Measurements from ENCODE around the gene AKAP9.
"Not testable (repeated sequence)": the region's sequence is repeated elsewhere in the genome, so short reads cannot be mapped to it uniquely, and the experiment has no call there.

Gene AKAP9

DNA sequence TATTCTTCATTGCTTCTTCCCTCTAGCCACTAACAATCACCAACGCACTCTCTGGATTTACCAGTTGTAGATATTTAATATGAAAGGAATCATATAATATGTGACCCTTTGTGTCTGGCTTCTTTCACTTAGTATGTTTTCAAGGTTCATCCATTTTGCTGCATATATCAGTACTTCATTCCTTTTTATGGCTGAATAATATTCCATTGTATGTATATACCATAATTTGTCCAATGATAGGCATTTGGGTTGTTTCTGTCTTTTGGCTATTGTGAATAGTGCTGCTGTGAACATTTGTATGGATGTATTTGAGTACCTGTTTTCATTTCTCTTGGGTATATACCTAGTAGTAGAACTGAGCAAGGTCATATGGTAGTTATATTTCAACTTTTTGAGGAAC is 7.3 kb downstream of the AKAP9 start:
- DNase-seq: no peak

DNA sequence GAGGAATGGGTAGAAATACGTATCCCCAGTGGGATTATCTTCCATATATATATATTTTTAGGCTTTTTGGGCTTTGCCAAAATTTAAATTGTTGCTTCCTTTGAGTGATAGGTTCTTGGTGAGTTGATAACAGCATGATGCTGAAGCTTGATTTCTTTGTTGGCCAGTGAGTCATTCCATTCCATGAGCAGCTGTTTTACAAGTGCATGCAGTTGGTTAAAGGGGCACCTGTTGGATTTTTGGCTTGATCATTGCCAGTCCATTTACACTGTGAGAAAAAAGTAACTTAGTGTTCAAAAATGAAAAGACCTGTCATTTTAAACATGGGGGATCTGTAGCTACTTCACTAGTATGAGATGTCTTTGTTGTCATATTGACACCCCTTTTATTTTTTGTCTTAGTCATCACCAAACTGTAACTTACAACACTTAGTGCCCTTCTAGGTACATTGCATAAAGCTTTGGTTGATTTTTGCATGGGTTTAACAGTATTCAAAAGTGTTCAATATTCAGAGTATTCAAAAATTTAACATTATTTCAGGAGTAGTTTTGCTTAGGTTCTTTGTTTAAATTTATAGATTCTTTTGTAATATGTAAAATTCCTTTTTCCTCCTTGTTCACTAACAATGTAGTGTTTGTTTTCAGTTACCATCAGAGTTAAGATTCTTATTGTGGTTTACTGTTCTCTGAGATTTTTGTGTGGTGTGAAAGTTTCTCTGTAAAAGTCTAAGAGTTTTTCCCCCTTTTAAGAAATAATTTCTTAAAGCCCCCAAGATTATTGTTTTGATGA is 8.8 kb downstream of the AKAP9 start:
- peak; percentile 7 for DNase-seq

DNA sequence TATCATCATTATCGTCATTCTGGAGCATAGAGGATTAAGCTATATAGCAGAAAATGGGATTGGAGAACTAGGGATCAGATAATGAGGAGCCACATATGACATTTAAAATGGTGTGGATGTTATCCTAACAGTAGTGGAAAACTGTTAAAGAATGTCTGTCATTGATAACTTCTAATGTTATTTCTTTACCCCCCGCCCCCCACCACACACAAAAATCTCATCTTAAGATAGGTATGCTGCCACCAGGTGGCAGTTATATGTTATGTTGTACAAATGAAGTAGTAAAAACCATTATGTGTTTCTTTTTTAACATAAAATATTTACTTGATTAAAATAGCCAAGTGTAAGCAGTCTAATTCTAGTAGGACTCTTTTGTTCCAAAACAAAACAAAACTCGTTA is 13.0 kb downstream of the AKAP9 start:
- DNase-seq: peak; percentile 45

DNA sequence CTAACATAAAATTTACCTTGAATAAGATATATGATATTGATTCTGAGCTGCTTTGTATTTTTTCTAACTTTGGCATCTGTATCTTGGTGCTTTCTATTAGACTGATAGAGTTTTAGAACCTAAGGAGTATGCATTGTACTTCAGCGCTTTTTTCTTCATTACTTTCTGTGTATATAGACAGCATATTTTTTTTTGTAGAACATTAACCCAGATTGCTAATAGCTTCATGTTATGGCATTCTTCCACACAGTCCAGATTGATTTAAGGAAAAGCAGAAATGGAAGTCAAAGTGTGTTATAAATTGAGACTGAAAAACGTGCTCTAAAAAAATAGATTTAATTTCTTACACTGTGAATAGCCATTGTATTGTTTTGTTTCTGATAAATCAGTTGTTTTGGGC is 15.8 kb downstream of the AKAP9 start:
- DNase-seq: not testable (repeated sequence)

DNA sequence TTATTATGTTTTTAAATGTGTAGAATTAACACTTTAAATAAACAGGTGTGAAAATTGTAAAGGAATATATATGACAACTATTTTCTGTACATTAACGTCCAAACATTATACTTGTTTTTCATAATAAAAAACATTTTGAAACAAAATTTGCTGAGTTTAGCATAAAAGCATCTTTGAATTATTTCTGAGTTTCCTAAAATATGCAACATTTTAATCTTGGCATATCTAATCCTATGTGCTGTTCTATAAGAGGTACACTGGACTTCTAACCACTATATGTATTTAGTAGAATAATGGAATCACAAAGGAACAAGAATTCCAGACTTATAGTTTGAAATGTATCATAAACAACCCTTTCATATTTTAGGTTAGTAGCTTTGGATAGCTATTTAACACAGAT is 16.6 kb downstream of the AKAP9 start:
- no peak for DNase-seq

DNA sequence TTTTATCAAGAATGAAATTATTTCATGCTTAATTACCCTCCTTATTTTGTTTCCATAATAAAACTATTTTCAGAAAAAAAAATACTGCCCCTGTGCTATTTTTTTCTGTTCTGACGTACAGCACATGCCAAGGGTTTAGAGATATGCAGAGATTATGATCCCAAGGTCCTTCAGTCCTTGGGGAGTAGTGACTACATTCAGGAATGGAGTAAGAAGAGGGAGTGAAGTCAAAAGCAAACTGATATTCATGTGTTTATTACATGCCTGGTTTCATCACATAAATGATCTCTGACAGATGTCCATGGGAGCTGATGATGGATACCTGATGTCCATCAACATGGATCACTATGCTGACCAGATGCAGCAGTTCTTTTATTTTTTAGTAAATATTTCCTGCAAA is 17.2 kb downstream of the AKAP9 start:
- no peak for DNase-seq

DNA sequence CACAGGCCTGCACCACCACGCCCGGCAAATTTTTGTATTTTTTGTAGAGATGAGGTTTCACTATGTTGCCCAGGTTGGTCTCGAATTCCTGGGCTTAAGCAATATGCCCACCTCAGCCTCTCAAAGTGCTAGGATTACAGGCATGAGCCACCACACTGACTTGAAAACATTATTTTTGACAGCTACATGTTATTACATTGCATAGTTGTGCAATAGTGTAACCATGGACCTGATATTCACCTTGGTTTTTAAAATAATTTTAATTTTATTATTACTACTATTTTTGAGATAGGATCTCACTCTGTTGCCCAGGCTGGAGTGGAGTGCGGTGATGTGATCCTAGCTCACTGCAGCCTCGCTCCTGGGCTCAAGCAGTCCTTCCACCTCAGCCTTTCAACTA is 18.4 kb downstream of the AKAP9 start:
- DNase-seq: no peak

DNA sequence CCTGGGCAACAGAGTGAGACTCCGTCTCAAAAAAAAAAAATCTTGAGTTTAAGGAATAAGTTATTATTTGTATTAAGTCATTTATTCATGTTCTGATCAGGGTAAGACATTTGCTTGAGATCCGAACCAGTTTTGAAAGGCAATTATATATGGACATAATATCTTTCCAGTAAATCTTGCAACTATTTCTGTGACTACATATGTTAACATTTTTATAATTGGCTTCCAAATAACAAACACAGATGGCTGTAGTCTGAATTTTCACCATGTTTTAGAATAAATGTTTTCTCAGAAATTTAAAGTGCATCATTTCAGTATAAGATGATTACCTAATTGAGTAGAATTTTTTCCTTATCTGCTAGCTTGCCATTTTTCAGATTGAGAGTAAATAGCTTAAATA is 21.2 kb downstream of the AKAP9 start:
- no peak for DNase-seq

DNA sequence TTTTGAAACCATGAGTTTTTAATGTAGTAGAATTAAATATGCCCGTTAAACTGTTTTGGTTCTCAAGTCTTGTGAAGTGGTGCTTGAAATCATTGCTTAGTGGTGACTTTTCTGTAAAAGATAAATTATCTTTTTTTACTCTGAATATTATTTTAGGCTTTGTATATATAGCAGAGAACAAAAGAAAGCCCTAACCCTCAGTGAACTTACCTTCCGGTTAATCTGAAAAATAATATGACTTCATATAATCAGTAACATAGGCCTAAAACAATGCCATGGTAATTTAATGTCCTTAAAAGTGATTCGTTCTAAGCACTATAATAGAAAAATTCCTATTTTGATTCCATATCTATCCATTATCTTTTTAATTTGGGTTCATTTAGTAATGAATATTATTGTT is 21.8 kb downstream of the AKAP9 start:
- DNase-seq: no peak

DNA sequence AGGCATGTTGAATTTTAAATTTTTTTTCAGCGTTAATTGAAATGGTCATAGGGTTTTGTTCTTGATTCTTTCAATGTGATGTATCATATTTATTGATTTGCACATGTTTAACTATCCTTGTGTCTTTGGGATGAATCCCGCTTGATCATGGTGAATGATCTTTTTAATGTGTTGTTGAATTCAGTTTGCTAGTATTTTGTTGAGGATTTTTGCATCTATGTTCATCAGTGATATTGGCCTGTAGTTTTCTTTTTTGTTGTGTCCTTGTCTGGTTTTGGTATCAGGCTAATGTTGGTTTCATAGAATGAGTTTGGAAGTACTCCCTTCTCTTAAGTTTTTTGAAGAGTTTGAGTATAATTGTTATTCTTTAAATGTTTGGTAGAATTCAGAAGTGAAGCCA is 26.9 kb downstream of the AKAP9 start:
- DNase-seq: not testable (repeated sequence)

DNA sequence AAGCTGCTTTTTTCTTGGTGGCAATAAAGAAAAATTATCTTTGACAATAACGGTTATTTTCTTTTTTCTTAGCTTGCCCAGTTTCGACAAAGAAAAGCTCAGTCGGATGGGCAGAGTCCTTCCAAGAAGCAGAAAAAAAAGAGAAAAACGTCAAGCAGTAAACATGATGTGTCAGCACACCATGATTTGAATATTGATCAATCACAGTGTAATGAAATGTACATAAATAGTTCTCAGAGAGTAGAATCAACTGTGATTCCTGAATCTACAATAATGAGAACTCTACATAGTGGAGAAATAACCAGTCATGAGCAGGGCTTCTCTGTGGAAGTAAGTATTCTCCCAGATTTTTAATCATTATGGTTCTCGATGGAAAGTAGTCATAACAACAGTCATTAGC is 33.0 kb downstream of the AKAP9 start:
- no peak for DNase-seq

DNA sequence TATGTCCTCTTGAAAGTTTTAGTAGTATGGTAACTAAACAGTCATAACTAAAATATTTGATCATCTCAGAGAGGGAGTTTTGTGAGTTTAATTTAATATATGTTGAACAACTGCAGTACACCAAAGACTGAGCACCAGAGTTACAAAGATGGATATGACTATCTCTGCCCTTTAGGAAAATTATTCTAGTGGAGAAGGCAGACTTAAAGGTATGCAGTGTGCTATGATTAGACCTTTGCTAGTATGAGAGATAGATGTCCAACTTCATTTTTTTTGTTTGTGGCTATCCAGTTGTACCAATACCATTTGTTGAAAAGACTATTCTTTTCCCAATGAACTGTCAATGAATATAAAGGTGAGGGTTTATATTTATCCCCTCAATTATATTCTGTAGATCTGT is 33.4 kb downstream of the AKAP9 start:
- DNase-seq: no peak

DNA sequence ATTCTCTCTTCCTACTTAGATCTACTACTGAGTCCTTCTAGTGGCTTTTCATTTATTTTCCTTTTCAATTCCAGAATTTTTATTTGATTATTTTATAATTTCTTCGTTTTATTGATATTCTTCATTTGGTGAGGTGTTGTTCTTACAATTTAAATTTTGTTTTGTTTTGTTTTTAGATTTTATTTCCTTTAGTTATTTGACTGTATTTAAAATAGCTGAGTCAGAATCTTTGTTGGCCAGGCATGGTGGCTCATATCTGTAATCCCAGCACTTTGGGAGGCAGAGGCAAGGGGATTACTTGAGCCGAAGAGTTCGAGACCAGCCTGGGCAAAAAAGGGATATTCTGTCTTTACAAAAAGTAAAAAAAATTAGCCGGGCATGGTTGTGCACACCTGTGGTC is 36.1 kb downstream of the AKAP9 start:
- DNase-seq: no peak

DNA sequence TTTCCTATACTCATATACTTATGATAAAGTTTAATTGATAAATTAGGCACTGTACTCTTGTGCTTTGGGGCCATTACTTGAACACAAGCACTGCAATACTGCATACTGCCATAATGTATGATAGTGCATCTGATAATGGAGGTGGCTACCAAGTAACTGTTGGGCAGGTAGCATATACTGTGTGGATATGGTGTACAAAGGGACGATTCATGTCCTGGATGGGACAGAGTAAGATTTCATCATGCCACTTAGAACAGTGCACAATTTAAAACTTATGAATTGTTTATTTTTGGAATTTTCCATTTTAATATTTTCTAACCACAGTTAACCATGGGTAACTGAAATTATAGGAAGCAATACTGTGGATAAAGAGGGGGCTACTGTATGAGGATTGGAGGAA is 38.9 kb downstream of the AKAP9 start:
- no peak for DNase-seq

DNA sequence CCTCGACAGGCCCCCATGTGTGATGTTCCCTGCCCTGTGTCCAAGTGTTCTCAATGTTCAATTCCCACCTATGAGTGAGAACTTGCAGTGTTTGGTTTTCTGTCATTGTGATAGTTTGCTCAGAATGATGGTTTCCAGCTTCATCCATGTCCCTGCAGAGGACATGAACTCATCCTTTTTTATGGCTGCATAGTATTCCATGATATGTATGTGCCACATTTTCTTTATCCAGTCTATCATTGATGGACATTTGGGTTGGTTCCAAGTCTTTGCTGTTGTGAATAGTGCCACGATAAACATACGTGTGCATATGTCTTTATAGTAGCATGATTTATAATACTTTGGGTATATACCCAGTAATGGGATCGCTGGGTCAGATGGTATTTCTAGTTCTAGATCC is 41.7 kb downstream of the AKAP9 start:
- not testable (repeated sequence) for DNase-seq

DNA sequence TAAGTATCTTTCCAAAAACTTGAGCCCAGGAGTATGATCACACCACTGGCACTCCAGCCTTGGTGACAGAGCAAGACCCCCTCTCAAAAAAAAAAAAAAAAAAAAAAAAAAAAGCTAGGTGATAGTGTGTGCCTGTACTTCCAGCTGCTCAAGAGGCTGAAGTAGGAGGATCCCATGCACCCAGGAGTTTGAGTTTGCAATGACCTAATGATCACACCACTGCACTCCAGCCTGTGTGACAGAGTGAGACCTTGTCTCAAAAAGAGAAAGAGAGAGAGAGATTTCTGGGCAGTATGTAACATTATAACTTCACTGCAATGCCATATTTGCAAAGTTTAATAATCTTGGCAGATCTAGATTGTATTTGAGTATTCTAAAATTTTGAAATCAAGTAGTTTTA is 47.6 kb downstream of the AKAP9 start:
- no peak for DNase-seq

DNA sequence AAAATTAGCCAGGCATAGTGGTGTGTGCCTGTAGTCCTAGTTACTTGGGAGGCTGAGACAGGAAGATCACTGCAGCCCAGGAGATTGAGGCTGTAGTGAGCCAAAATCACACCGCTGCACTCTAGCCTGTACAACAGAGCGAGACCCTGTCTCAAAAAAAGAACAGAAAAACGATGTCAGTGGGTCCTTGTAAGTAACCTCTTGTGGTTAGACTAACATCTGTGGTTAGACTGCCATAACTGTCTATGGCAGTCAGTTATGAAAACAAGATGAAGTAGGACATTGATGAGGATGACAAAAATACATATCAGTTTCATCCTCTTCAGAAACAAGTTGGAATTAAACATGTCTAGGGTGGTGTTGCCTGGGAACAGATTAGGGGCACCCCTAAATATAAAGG is 53.3 kb downstream of the AKAP9 start:
- no peak for DNase-seq

DNA sequence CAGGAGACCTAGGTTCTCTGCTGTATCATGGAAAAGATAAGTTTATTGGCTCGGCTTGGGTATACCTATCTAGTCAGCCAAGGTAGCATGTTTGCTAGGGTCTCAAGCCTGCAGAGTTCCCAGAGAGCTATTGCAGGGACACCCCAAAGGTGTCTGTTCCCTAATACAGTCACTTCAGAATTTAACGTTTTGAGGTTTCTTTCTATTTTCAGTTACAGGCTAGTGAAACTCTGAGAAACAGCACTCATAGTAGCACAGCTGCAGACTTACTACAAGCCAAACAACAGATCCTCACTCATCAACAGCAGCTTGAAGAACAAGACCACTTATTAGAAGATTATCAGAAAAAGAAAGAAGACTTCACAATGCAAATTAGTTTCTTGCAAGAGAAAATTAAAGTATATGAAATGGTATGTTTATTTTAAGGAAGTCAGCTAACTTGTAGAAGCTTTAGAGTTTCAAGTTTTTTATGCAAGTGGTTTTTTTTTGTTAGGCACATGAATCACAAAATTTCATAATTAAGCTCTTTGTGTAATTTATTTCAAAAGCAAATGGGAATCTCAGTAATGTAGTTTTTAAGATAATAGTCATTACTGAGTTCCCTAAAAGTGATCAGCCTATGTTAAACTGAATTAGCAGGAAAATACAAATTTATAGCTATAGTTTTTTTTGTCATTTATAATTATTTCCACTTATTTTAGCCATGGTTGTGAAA is 54.9 kb downstream of the AKAP9 start:
- no peak for DNase-seq

DNA sequence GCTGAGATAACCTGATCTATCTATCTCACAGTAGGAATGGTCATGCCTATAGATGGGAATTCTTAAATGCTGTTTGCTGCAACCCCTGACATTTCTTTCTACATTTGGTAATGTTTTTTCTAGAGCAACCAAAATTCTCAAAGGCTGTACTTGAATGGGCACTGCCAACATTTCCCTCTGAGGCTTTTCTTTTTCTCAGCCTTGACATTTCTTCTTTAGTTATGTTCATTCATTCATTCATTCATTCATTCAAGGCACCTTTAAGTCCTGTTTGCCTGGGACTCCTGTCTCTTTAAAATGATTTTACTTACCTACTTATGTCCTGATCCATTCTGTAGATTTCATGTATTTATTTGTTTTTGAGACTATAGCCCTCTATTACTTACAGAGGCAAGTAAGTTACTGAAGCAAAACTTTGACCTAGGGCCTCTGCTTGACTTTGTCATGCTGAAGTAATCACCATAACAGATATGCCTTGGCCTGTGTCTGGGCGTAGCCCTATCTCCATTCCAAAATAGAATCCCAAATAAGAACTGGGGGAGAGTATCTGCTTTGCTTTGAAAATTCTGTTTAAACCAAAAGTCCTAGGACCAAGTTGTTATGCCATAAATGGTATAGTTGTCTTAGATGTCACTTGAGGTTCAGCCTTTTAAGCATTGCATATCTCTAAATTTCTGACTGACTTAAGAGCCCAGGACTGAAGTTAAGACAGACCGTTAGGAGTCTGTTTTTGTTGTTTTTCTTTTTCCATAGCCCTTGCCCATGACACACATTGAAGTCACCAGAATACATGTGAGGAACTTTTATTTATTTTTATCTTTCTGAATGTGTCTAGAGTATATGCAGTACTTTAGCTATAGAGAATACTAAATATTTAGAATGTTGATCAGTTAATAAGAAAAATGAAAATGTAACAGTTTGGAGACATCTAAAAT is 59.2 kb downstream of the AKAP9 start:
- no peak for DNase-seq

DNA sequence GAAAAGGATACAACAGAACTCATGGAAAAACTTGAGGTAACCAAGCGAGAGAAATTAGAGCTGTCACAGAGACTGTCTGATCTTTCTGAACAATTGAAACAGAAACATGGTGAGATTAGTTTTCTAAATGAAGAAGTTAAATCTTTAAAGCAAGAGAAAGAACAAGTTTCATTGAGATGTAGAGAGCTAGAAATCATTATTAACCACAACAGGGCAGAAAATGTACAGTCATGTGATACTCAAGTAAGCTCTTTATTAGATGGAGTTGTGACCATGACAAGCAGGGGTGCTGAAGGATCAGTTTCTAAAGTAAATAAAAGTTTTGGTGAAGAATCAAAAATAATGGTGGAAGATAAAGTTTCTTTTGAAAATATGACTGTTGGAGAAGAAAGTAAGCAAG is 62.1 kb downstream of the AKAP9 start:
- DNase-seq: no peak

DNA sequence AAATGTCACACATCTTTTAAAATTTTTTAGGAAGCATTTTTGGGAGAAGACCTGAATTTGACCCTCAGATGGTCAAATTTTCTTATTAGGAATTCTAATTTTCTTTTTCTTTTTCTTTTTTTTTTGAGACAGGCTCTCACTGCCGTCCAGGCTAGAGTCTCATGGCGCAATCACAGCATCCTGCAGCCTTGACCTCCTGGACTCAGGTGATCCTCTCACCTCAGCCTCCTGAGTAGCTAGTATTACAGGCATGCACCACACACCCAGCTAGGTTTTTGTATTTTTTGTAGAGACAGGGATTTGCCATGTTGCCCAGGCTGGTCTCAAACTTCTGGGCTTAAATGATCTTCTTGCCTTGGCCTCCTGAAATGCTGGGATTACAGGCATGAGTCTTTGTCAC is 65.4 kb downstream of the AKAP9 start:
- no peak for DNase-seq

DNA sequence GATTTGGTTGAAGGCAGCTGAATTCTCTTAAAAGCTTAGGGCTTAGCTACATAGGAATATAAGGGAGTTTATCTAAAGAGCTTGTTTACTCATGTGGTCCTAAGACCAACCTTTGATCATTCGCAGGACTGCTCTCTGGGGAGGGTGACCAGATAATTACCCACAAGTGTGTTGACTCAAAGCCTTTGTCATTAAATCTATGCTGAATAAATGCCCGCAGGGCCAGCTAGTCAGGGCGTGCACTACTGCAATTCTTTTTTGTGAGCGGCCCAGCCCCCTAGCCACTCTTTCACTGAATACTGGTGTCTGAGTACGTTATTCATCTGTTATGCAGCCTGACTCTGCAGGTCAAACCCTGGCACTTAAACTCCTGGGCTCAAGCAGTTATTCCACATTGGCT is 69.6 kb downstream of the AKAP9 start:
- peak; percentile 5 for DNase-seq

DNA sequence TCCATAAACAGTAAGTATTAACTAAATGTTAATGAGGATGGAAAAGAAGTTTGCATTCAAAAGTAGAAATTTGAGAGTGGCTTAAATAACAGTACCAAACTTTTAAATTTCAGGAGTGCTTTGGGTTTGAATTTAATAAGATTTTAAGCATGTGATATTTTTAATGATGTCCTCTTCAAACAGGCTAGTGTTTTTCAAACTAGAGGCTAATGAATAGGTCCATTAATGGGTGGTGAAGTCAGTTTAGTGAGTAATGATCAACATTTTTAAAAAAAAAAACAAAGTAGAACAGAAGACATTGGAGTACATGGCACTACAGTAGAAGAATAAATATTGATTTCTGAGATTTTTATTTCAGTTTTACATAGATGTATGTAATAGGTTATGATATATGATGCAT is 72.9 kb downstream of the AKAP9 start:
- DNase-seq: no peak

DNA sequence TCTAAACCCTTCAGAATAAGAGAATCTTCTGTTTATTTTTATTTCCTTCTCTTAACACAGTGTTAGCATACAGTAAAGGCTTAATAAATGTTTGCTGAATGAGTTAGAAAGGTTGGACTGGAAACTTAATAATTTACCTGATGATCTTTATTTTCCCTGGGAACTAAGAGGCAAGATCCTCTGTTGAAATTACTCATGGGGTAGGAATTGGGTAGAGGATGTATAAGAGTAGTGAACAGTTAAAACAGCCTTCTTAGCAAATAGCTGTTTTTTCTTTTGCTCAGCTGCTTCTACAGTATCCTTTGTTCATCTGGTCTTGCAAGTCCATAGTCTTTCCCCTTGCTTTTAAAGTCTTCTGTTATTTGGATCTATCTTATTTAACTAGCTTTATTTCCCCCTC is 80.0 kb downstream of the AKAP9 start:
- no peak for DNase-seq
